Mesendoderm (in vitro differentiated cells): ENCODE results near the gene LAMA1.

Experiments
- DNase-seq: peaks from one replicate; pipeline ENCODE4 v3.0.0; 2013
- H2AK5ac ChIP-seq: 2 replicates; pipeline ENCODE4 v1.6.1; 2013; ENCODE audit warnings: low read length, inconsistent platforms
- H2BK120ac ChIP-seq: 2 replicates; pipeline ENCODE4 v1.6.1; 2013; ENCODE audit warnings: low read depth, mild to moderate bottlenecking, low read length, moderate library complexity, mixed read lengths
- H2BK15ac ChIP-seq: replicated peaks from 2 replicates; pipeline ENCODE4 v1.6.1; 2013; ENCODE audit warnings: low read depth, mild to moderate bottlenecking, moderate library complexity
- H2BK5ac ChIP-seq: 2 replicates; pipeline ENCODE4 v1.6.1; 2013; ENCODE audit warnings: low read length, inconsistent platforms
- H3K18ac ChIP-seq: 2 replicates; pipeline ENCODE4 v1.6.1; 2013; ENCODE audit warnings: mild to moderate bottlenecking, low read length, mixed read lengths
- H3K23ac ChIP-seq: one replicate; pipeline ENCODE4 v1.6.1; 2013; ENCODE audit warnings: low read length
- H3K27ac ChIP-seq: 2 replicates; pipeline ENCODE4 v1.5.1; 2013; ENCODE audit warnings: low read depth, mild to moderate bottlenecking, inconsistent platforms, low read length, moderate library complexity
- H3K27me3 ChIP-seq: 2 replicates; pipeline ENCODE4 v1.6.1; 2013; ENCODE audit warnings: low read length, control low read depth, mild to moderate bottlenecking, inconsistent platforms; ENCODE audit not compliant: insufficient read depth, poor library complexity
- H3K36me3 ChIP-seq: 2 replicates; pipeline ENCODE4 v1.6.1; 2013; ENCODE audit warnings: low read length, inconsistent platforms; ENCODE audit not compliant: control insufficient read depth, insufficient read depth
- H3K4ac ChIP-seq: one replicate; pipeline ENCODE4 v1.6.1; 2013; ENCODE audit warnings: low read depth, mild to moderate bottlenecking, low read length, moderate library complexity
- H3K4me1 ChIP-seq: 2 replicates; pipeline ENCODE4 v1.6.1; 2013; ENCODE audit warnings: low read depth, low read length, inconsistent platforms; ENCODE audit not compliant: control insufficient read depth
- H3K4me2 ChIP-seq: 2 replicates; pipeline ENCODE4 v1.6.1; 2013; ENCODE audit warnings: low read length
- H3K4me3 ChIP-seq: 2 replicates; pipeline ENCODE4 v1.5.1; 2013; ENCODE audit warnings: mild to moderate bottlenecking, low read length
- H3K56ac ChIP-seq: one replicate; pipeline ENCODE4 v1.6.1; 2013; ENCODE audit warnings: low read length
- H3K79me1 ChIP-seq: 2 replicates; pipeline ENCODE4 v1.6.1; 2013; ENCODE audit warnings: low read length, inconsistent platforms
- H3K79me2 ChIP-seq: 2 replicates; pipeline ENCODE4 v1.6.1; 2013; ENCODE audit warnings: mild to moderate bottlenecking, low read length; ENCODE audit not compliant: control insufficient read depth, insufficient read depth
- H3K9ac ChIP-seq: 2 replicates; pipeline ENCODE4 v1.6.1; 2013; ENCODE audit warnings: low read length, inconsistent platforms
- H4K5ac ChIP-seq: one replicate; pipeline ENCODE4 v1.6.1; 2013; ENCODE audit warnings: low read length
- H4K8ac ChIP-seq: one replicate; pipeline ENCODE4 v1.6.1; 2013; ENCODE audit warnings: low read depth, mild to moderate bottlenecking, control low read depth, low read length, moderate library complexity
- WGBS: extraction: QIAGEN DNeasy Blood & Tissue Kit; methylation state at CpG from one replicate; pipeline ENCODE4 v1.1.7; 2013; ENCODE audit warnings: low lambda C conversion rate, missing lambda C conversion rate; ENCODE audit not compliant: insufficient coverage; ENCODE audit errors: extremely low coverage; 5-methylcytosine and 5-hydroxymethylcytosine counted together

Gene LAMA1

GRCh38 chr18:7089369-7089768 is 28.2 kb downstream of the LAMA1 start:
- Histone ChIP-seq H2BK15ac (no peak overlapping the region), H3K4ac (no peak overlapping the region), H3K4me3 (no peak overlapping the region), H3K4me1 (peaks cover 2% of the 10 kb centered on the region), H3K79me1 (peaks cover 5% of the 10 kb centered on the region), H3K18ac (no peak overlapping the region), H3K23ac (no peak overlapping the region), H3K27me3 (no peaks in the 10 kb centered on the region), H2AK5ac (no peak overlapping the region), H2BK5ac (no peak overlapping the region), H3K9ac (no peak overlapping the region), H3K36me3 (no peaks in the 10 kb centered on the region), H4K5ac (no peak overlapping the region), H4K8ac (no peak overlapping the region), H3K56ac (no peak overlapping the region), H3K4me2 (no peak overlapping the region), H3K79me2 (no peaks in the 10 kb centered on the region), H3K27ac (no peak overlapping the region), H2BK120ac (no peak overlapping the region)
- no peak for DNase-seq
- no CpG with 5 or more reads among the region's 8 CpGs for WGBS

GRCh38 chr18:7084080-7085065 is 33.2 kb downstream of the LAMA1 start:
- Histone ChIP-seq H3K4ac (no peak overlapping the region), H2BK5ac (no peak overlapping the region), H3K4me1 (peaks cover 3% of the 10 kb centered on the region), H3K4me3 (no peak overlapping the region), H4K5ac (peak overlapping the region; percentile 96), H3K23ac (no peak overlapping the region), H3K18ac (no peak overlapping the region), H2BK15ac (no peak overlapping the region), H2BK120ac (no peak overlapping the region), H3K27me3 (no peaks in the 10 kb centered on the region), H3K9ac (no peak overlapping the region), H2AK5ac (no peak overlapping the region), H3K36me3 (no peaks in the 10 kb centered on the region), H4K8ac (no peak overlapping the region), H3K79me1 (peaks cover 1% of the 10 kb centered on the region), H3K56ac (peak overlapping the region; percentile 59), H3K79me2 (no peaks in the 10 kb centered on the region), H3K27ac (no peak overlapping the region), H3K4me2 (no peak overlapping the region)
- no CpG with 5 or more reads among the region's 6 CpGs for WGBS
- DNase-seq, result no peak

DNA sequence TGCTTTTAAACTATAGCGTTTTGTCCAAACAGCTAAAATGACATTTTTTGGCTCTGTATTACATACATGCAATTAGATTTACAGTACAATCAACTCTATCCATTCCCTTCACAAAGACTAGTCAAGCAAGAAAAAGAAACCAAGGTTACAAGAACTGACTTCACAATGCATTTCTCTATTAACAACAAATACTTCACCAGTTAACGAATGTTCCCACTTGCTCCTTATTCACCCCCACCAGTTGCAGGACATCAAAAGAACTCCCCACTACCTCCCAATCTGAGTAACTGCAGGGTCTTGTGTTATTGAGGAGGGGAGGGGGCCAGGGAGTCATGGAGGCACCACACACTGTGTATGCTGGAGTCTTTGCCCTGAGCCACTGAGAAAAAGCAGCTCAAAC is 34.9 kb downstream of the LAMA1 start:
- H3K79me1 ChIP-seq, result no peaks in the 10 kb centered on the region
- no peak overlapping the region for H2BK15ac ChIP-seq
- H3K27ac ChIP-seq, result no peak overlapping the region
- H2BK120ac ChIP-seq, result no peak overlapping the region
- H3K79me2 ChIP-seq, result no peaks in the 10 kb centered on the region
- no CpG with 5 or more reads among the region's 2 CpGs for WGBS
- H3K9ac ChIP-seq, result no peak overlapping the region
- no peak overlapping the region for H2BK5ac ChIP-seq
- no peak overlapping the region for H3K4me3 ChIP-seq
- no peak overlapping the region for H2AK5ac ChIP-seq
- no peak overlapping the region for H4K5ac ChIP-seq
- H3K36me3 ChIP-seq, result no peaks in the 10 kb centered on the region
- H3K4me2 ChIP-seq, result no peak overlapping the region
- no peak overlapping the region for H3K4ac ChIP-seq
- H3K56ac ChIP-seq, result no peak overlapping the region
- no peak overlapping the region for H3K23ac ChIP-seq
- no peaks in the 10 kb centered on the region for H3K27me3 ChIP-seq
- no peak overlapping the region for H4K8ac ChIP-seq
- H3K18ac ChIP-seq, result no peak overlapping the region
- no peak for DNase-seq
- peaks cover 2% of the 10 kb centered on the region for H3K4me1 ChIP-seq

DNA sequence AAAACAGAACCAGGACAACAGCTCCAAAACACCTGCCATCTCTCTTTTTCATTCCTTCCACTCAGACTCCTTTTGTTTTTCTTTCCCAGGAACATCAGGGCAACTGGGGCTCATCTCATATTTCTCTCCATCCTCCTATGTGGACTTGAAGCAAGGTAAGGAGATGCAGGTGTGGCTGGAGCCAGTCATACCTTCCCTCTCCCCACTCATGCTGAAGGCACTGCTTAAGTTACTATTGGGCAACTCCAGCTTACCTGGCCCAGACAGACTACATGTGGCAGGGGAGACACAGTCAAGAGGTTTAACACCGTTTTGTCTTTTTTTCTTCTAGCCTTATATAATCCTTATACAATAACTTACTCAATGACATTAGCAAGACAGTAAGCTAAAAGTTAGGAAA is 38.4 kb downstream of the LAMA1 start:
- Histone ChIP-seq H3K9ac (no peak overlapping the region), H2AK5ac (no peak overlapping the region), H2BK15ac (no peak overlapping the region), H3K36me3 (no peaks in the 10 kb centered on the region), H3K4me2 (no peak overlapping the region), H3K79me2 (no peaks in the 10 kb centered on the region), H3K79me1 (no peaks in the 10 kb centered on the region), H3K4ac (no peak overlapping the region), H2BK120ac (no peak overlapping the region), H3K4me3 (no peak overlapping the region), H4K8ac (no peak overlapping the region), H3K23ac (no peak overlapping the region), H3K27me3 (no peaks in the 10 kb centered on the region), H4K5ac (no peak overlapping the region), H3K4me1 (peaks cover under 1% of the 10 kb centered on the region), H3K18ac (no peak overlapping the region), H3K27ac (no peak overlapping the region), H3K56ac (no peak overlapping the region), H2BK5ac (no peak overlapping the region)
- no peak for DNase-seq
- no CpG with 5 or more reads among the region's 1 CpG for WGBS

GRCh38 chr18:7072593-7072992 is 45.0 kb downstream of the LAMA1 start:
- no peak overlapping the region for H3K27ac ChIP-seq
- no peaks in the 10 kb centered on the region for H3K79me1 ChIP-seq
- H3K79me2 ChIP-seq, result no peaks in the 10 kb centered on the region
- no peak overlapping the region for H3K23ac ChIP-seq
- H2AK5ac ChIP-seq, result no peak overlapping the region
- H2BK5ac ChIP-seq, result no peak overlapping the region
- no peaks in the 10 kb centered on the region for H3K36me3 ChIP-seq
- H2BK15ac ChIP-seq, result no peak overlapping the region
- no peaks in the 10 kb centered on the region for H3K27me3 ChIP-seq
- H3K9ac ChIP-seq, result no peak overlapping the region
- H4K5ac ChIP-seq, result no peak overlapping the region
- no peak overlapping the region for H3K56ac ChIP-seq
- H2BK120ac ChIP-seq, result no peak overlapping the region
- DNase-seq, result peak; percentile 50
- WGBS, result no CpG with 5 or more reads among the region's 8 CpGs
- H3K4me2 ChIP-seq, result no peak overlapping the region
- H3K18ac ChIP-seq, result no peak overlapping the region
- H3K4me3 ChIP-seq, result no peak overlapping the region
- H3K4me1 ChIP-seq, result peaks cover 9% of the 10 kb centered on the region
- H4K8ac ChIP-seq, result no peak overlapping the region
- H3K4ac ChIP-seq, result no peak overlapping the region
